HG02623 (cell line): ENCODE results near the gene ZNF425.
"Not testable (repeated sequence)": the region's sequence is repeated elsewhere in the genome, so short reads cannot be mapped to it uniquely, and the experiment has no call there.

Experiments
- ATAC-seq: cut with Tn5 transposase; IDR thresholded peaks from one replicate; pipeline ENCODE4 v1.9.1; 2021; ENCODE audit warnings: moderate library complexity; ENCODE audit not compliant: unreplicated experiment

ZNF425 gene

GRCh38 chr7:149074116-149074885 is 51.8 kb downstream of the ZNF425 start:
- no peak for ATAC-seq

GRCh38 chr7:149072438-149072775 is 53.7 kb downstream of the ZNF425 start:
- no peak for ATAC-seq

GRCh38 chr7:149071641-149072437 is 54.3 kb downstream of the ZNF425 start:
- no peak for ATAC-seq

- ATAC-seq = no peak
Observed at GRCh38 chr7:149071182-149071635, 54.9 kb downstream of the ZNF425 start.

- no peak for ATAC-seq
Observed at GRCh38 chr7:149070372-149071125, 55.6 kb downstream of the ZNF425 start.

- no peak for ATAC-seq
Observed at GRCh38 chr7:149067869-149068268, 58.3 kb downstream of the ZNF425 start.

- ATAC-seq = no peak
Observed at GRCh38 chr7:149063476-149063875, 62.6 kb downstream of the ZNF425 start.

GRCh38 chr7:149062217-149062899 is 63.8 kb downstream of the ZNF425 start:
- not testable (repeated sequence) for ATAC-seq

GRCh38 chr7:149060156-149060555 is 66.0 kb downstream of the ZNF425 start:
- no peak for ATAC-seq

- ATAC-seq = no peak
Observed at GRCh38 chr7:149053885-149054284, 72.2 kb downstream of the ZNF425 start.

GRCh38 chr7:149053384-149053783 is 72.7 kb downstream of the ZNF425 start:
- ATAC-seq = no peak
